Cortex of kidney (tissue), 1 donor: ENCODE data around the gene MARVELD1.
"Not testable (repeated sequence)": the region's sequence is repeated elsewhere in the genome, so short reads cannot be mapped to it uniquely, and the experiment has no call there.

Experiments
- DNase-seq: peaks from one replicate; lab custom pipeline; 2025; lab: John Stamatoyannopoulos, UW

The MARVELD1 gene

GRCh38 chr10:97690133-97690532 lies 23.4 kb upstream of the MARVELD1 start:
- no peak for DNase-seq

DNA sequence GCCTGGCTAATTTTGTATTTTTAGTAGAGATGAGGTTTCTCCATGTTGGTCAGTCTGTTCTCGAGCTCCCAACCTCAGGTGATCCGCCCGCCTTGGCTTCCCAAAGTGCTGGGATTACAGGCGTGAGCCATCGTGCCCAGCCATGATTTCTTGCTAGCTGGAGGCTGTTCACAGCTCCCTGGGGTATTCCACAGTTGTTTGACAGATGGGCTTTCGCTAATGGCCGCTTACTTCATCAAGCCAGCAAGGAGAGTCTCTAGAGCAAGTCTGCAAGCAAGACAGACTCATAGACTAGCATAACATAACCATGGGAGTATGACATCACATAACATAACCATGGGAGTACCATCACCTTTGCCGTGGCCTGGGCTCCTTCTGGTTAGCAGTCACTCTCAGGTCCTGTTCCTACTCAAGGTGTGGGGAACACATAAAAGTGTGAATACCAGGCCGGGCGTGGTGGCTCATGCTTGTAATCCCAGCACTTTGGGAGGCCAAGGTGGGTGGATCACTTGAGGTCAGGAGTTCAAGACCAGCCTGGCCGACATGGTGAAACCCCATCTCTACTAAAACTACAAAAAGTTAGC lies 15.4 kb upstream of the MARVELD1 start:
- not testable (repeated sequence) for DNase-seq

- no peak for DNase-seq
Observed at GRCh38 chr10:97701438-97702069, 12.0 kb upstream of the MARVELD1 start.

- DNase-seq: no peak
Observed at GRCh38 chr10:97703398-97704067, 10.0 kb upstream of the MARVELD1 start.

GRCh38 chr10:97704341-97704740 lies 9.2 kb upstream of the MARVELD1 start:
- no peak for DNase-seq

- no peak for DNase-seq
Observed at GRCh38 chr10:97705006-97705670, 8.4 kb upstream of the MARVELD1 start.

- DNase-seq: no peak
Observed at GRCh38 chr10:97707134-97707861, 6.2 kb upstream of the MARVELD1 start.

GRCh38 chr10:97708167-97708566 lies 5.4 kb upstream of the MARVELD1 start:
- no peak for DNase-seq

DNA sequence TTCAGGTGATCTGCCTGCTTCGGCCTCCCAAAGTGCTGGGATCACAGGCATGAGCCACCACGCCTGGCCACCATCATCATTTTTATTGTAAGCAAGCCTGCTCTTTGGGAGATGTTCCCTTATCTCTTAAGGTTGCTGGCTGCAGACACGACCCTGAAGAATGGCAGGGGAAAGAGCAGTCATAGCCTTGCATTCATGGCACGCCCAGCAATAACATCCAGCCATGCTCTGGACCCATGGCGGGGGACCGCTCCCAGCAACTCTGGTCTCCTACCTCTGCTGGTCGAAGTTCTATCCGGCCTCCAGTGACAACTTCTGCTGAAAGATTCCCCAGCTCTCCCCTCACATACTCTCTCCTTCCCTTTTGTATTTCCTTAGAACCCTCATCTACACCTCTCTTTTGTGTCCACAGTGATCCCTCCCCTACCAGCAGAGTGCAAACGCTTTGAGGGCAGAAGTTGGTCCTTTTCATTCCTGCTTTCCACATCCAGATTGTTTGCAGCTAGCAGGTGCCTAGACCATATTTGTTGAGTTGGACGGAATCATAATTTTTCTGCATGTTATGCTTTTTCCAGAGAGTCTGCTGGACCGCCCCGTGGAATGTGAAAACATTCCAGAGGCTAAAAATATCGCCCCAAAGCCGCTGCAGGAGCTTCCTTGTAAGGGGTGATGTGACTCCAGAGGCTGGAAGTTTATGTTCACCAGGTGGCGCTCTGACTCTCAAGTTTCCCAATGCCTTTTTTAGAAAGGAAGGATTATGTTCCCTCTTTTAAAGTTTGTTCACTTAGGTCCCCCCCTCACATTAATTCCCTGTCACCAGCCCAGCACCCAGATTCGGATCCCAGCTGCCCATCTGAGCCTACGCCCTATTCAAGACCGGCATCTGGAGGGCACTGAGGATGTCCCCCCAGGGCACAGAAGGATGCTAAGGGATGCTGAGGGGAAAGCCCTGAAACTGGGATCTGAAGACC lies 4.3 kb upstream of the MARVELD1 start:
- DNase-seq: no peak

GRCh38 chr10:97711640-97712572 lies 1.6 kb upstream of the MARVELD1 start:
- no peak for DNase-seq

DNA sequence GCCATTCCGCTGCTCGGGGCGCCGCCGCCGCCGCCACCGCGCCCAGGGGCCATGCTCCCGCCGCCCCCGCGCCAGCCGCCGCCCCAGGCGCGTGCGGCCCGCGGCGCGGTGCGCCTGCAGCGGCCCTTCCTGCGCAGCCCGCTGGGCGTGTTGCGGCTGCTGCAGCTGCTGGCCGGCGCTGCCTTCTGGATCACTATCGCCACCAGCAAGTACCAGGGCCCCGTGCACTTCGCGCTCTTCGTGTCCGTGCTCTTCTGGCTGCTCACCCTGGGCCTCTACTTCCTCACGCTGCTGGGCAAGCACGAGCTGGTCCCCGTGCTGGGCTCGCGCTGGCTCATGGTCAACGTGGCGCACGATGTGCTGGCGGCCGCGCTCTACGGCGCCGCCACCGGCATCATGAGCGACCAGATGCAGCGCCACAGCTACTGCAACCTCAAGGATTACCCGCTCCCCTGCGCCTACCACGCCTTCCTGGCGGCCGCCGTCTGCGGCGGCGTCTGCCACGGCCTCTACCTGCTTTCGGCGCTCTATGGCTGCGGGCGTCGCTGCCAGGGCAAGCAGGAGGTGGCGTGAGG lies 383 bp downstream of the MARVELD1 start:
- DNase-seq: no peak

DNA sequence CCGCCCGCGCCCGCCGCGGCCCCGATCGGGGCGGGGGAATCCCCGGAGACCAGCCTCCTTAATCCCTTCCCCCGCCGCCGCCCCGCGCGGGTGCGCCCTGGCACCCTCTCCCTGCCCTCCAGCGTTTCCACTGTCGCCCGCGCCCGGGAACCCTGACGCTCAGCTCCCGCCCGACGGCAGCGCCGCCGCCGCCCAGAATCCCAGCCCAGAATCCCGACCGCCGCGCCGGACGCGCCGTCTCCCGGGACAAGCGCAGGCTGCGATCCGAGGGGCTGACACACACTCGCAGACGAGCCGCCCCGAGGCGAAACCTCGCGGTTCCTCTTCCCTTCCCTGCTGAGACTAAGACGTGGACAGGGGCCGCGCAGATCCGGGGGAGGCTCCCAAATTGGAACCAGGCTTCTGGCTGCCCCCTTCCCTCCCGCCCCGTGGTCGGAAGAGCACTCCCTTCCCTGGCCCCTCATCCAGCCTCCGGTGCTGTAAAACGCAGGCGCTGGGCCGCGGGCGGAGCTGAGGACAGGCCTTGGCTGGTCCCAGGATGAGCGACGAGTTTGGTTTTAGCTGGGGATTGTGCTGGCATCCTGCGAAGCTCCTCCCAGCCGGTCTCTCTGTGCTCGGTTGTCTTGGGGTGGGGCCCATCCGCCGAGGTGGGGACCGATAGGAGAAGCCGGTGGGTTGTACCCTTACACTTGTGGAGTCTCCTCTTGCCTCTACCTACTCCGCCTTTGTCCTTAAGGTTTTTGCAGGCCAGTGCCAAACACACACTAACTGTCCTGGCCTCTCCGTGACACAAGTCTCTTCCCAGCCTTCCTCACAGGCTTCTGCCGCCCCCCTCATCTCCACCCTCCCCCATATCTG lies 1.1 kb downstream of the MARVELD1 start:
- no peak for DNase-seq

DNA sequence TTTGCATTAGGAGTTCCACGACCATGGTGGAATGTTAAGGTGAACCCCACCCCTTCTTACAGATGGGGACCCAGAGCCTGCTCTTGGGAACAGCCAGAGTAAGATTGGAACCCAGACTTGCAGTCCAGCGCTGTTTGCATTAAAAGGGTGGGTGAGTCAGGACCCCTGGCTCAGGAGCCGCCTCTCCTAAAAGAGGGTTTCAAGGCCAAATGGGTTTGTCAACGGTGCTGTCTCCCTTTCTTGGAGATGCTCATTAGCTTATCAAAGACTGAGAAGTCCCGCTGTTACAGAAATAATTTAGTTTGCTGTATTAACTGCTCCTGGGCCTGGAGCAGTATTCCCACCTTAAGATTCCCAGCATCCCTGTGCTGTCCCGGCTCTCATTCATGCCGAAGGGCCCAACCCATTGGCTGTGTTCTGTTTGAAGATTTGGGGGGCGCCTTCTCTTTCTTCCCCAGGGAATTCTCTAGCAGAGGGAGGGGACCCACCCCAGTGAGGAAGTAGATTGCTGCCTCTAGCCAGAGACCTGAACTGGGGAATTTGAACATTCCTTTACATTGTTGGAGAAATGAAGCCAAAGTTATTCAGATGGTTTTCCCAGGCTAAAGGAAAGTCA lies 1.8 kb downstream of the MARVELD1 start:
- no peak for DNase-seq

DNA sequence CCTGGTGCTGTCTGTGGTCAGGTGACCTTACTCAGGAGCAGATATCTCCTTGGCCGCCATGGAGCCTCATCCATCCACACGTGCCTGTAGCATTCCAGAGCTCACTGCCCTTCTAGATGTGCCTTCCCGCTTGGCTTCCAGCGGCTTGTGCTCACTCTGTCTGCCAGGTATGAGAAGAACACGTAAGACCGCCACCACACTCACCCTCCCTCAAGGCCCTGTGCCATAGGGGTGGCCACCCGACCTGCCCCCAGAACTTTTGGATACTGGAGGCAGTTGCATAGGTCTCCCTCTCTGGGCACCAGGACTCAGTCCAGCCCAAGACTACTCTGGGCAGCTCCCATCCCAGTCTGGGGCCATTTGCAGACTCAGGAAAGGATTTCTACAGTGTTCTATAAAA lies 4.1 kb downstream of the MARVELD1 start:
- no peak for DNase-seq

- no peak for DNase-seq
Observed at GRCh38 chr10:97718178-97718577, 4.6 kb downstream of the MARVELD1 start.

DNA sequence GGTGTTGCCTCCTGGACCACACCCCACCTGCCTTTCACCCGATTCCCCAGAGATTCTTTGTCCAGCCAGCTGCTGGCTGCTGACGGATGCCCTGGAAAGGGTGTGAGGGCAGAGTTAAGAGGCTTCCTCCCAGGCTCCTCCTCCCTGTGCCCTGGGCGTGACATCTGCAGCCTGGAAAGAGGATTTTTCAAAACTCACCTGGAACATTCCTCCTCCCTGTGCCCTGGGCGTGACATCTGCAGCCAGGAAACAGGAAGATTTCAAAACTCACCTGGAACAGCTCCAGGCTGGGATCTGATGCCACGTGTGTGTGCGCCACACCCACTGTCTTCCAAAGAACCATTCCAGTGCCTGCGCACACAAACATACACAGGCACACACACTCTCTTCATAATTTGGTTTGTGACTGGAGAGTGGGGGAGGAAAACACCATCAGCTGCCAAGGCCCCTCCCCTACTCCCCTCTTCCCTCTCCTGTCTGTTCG lies 5.2 kb downstream of the MARVELD1 start:
- no peak for DNase-seq

DNA sequence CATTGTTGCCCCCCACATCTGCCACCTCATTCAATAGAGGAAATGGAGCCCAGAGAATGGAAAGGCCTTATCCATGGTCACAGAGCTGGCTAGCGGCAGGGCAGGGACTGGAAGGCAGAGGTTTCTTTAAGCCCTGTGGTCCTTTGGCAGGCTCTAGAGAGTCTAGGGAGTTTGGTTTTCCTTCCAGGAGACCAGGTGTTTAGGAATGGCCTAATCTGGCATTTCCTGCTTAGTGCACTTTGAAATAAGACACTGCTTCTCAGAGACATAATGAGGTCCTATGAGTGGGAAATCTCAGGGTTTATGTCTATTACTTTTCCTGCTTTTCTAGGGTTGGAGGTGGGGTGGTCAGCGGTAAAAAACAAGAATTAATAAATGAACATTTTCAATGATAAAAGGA lies 6.1 kb downstream of the MARVELD1 start:
- DNase-seq: no peak
